Endothelial cell (in vitro differentiated cells): ENCODE results near the gene DAPK2. TPM values are rescaled to one million over a fixed set of nuclear protein-coding genes. Genes with fewer than 3 reads are reported as not detected.

Experiments used
- DNase-seq: peaks from one replicate; pipeline ENCODE4 v3.0.0; 2021; ENCODE audit warnings: low spot score
- H3K27ac Mint-ChIP-seq: one replicate; pipeline ENCODE4 v1.8.0; 2021; ENCODE audit warnings: mixed read lengths, inconsistent platforms; ENCODE audit not compliant: unreplicated experiment
- H3K27me3 Mint-ChIP-seq: one replicate; pipeline ENCODE4 v1.8.0; 2021; ENCODE audit warnings: mild to moderate bottlenecking, moderate library complexity, mixed read lengths, inconsistent platforms; ENCODE audit not compliant: unreplicated experiment
- H3K36me3 Mint-ChIP-seq: one replicate; pipeline ENCODE4 v1.8.0; 2021; ENCODE audit warnings: mild to moderate bottlenecking, low read depth, mixed read lengths, inconsistent platforms; ENCODE audit not compliant: unreplicated experiment
- H3K4me1 Mint-ChIP-seq: one replicate; pipeline ENCODE4 v1.8.0; 2021; ENCODE audit warnings: mild to moderate bottlenecking, mixed read lengths, inconsistent platforms; ENCODE audit not compliant: unreplicated experiment
- H3K4me3 Mint-ChIP-seq: one replicate; pipeline ENCODE4 v1.8.0; 2021; ENCODE audit warnings: mild to moderate bottlenecking, mixed read lengths, inconsistent platforms; ENCODE audit not compliant: unreplicated experiment
- H3K9me3 Mint-ChIP-seq: one replicate; pipeline ENCODE4 v1.8.0; 2021; ENCODE audit warnings: mixed read lengths, inconsistent platforms; ENCODE audit not compliant: unreplicated experiment
- total RNA-seq: library from RNA; stranded (reverse); fragmentation: NEBNext Ultra II Directional; extraction: Animal tissue kit (Norgen Biotek cat#: 25700); gene quantifications from one replicate; pipeline ENCODE4 v1.2.1, GENCODE V29; 2021; ENCODE audit not compliant: unreplicated experiment
- TF ChIP-seq, protein P1 (sequence below): fragments of 200-600 bp; sonication (generic); IDR thresholded peaks from one replicate; pipeline ENCODE4 v1.5.0; 2021; ENCODE audit warnings: antibody characterized with exemption; ENCODE audit not compliant: unreplicated experiment

DAPK2 gene
- total RNA-seq, 1 donor from 2014 or later = 10.0 TPM

DNA sequence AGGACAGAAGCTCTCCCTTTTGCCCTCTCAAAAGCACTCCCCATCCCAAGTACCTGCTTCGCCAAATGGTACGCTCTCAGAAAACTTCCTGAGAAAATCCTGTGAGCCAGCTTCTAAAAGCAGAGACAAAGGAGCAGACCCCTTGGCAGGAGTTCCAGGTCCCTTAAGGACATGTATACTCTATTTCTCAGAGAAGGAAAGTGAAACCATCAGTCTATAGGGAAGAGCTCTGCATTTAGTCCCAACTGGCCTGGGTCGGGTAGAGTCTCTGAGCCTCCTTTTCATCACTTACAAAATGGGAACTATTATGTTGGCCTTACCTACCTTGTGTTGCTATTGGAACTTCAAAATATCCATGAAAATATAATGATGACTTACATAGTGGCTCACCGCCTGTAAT lies 19.7 kb downstream of the DAPK2 start:
- H3K4me1 Mint-ChIP-seq = peaks cover 5% of the 10 kb centered on the region
- H3K4me3 Mint-ChIP-seq = no peak overlapping the region
- no peak overlapping the region for H3K27ac Mint-ChIP-seq
- no peaks in the 10 kb centered on the region for H3K9me3 Mint-ChIP-seq
- H3K27me3 Mint-ChIP-seq = peaks cover 1% of the 10 kb centered on the region
- TF ChIP-seq, protein P1, sequence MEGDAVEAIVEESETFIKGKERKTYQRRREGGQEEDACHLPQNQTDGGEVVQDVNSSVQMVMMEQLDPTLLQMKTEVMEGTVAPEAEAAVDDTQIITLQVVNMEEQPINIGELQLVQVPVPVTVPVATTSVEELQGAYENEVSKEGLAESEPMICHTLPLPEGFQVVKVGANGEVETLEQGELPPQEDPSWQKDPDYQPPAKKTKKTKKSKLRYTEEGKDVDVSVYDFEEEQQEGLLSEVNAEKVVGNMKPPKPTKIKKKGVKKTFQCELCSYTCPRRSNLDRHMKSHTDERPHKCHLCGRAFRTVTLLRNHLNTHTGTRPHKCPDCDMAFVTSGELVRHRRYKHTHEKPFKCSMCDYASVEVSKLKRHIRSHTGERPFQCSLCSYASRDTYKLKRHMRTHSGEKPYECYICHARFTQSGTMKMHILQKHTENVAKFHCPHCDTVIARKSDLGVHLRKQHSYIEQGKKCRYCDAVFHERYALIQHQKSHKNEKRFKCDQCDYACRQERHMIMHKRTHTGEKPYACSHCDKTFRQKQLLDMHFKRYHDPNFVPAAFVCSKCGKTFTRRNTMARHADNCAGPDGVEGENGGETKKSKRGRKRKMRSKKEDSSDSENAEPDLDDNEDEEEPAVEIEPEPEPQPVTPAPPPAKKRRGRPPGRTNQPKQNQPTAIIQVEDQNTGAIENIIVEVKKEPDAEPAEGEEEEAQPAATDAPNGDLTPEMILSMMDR = no peak
- H3K36me3 Mint-ChIP-seq = peaks cover 5% of the 10 kb centered on the region
- DNase-seq = no peak

DNA sequence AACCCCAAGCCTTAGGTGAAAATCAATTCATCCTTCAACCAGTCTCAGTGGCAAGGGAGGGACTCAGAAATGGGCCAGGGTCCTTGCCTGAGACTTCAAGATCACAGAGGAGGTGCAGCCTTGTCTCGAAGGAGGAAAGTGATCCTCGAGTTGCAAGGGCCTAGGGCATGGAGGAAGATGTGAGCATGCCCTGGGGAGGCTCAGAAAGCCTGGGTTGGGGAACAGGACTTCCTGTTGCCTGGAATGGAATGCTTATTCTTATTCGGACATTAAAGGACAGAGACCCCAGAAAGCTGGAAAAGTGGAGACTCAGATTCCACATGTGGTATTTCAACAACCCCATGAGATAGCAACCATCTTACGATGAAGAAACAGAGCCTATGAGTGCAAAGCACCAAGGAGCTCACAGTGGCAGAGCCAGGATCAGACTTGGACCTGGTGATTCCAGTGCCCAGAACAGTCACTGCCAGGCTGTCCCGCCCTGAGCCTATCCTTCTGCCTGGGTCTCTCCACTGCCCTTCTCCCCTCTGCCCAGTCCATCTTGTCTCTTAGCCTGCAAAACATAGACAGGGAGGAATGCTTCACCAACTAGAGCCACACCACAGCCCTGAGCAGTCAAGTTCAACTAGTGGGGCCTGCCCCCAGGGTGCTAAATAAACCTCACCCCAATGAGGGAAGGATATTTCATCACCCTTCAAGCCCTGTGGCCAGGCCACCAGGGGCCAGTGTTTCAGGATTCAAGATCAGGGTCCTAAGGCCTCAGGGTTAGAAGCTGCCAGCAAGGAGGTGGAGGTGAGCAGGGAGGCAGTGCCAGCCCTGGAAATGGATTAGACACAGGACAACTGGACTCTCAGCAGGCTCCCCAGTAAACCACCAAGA lies 21.9 kb downstream of the DAPK2 start:
- Mint-ChIP-seq H3K27ac (no peak overlapping the region), H3K27me3 (peaks cover 1% of the 10 kb centered on the region), H3K9me3 (no peaks in the 10 kb centered on the region), H3K4me1 (peaks cover 9% of the 10 kb centered on the region), H3K36me3 (peaks cover 5% of the 10 kb centered on the region), H3K4me3 (no peak overlapping the region)
- DNase-seq = no peak
- TF ChIP-seq, protein P1 = no peak

DNA sequence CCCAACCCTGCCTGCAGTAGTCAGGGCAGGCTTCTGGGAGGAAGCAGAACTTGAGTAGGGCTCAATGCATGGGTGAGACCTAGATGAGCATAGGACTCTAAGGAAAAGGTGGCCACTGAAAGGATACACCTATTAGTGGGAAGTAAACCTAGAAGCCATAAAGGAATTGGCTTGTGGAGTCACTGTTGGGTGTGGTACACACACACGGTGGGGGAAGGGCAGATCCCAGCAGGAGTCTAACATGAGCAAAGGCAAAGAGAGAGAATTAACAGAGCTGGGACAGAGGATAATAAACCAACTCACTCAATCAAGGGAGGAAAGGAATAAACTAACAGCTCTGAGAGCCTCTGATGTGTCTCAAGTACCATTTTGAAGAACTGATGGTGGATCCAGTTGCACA lies 23.1 kb downstream of the DAPK2 start:
- Mint-ChIP-seq H3K4me3 (no peak overlapping the region), H3K9me3 (no peaks in the 10 kb centered on the region), H3K36me3 (no peaks in the 10 kb centered on the region), H3K27ac (no peak overlapping the region), H3K4me1 (peaks cover 9% of the 10 kb centered on the region), H3K27me3 (peaks cover 3% of the 10 kb centered on the region)
- no peak for DNase-seq
- TF ChIP-seq, protein P1 = no peak

DNA sequence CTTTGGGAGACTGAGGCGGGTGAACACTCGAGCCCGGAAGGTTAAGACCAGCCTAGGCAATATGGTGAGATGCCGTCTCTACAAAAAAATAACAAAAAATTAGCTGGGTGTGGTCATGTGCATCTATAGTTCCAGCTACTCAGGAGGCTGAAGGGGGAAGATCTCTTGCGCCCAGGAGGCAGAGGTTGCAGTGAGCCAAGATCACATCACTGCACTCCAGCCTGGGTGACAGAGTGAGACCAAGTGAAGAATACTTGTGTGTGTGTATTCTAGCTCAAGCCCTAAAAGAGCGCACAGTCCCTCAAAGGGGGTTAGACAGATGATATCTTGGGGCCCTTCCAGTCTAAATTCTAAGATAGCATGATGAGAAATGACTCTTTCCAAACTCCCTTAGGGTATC lies 23.7 kb downstream of the DAPK2 start:
- H3K4me3 Mint-ChIP-seq = no peak overlapping the region
- no peak overlapping the region for H3K27ac Mint-ChIP-seq
- H3K36me3 Mint-ChIP-seq = no peaks in the 10 kb centered on the region
- no peaks in the 10 kb centered on the region for H3K9me3 Mint-ChIP-seq
- no peak for DNase-seq
- peaks cover 3% of the 10 kb centered on the region for H3K27me3 Mint-ChIP-seq
- TF ChIP-seq, protein P1 = no peak
- H3K4me1 Mint-ChIP-seq = peaks cover 9% of the 10 kb centered on the region

DNA sequence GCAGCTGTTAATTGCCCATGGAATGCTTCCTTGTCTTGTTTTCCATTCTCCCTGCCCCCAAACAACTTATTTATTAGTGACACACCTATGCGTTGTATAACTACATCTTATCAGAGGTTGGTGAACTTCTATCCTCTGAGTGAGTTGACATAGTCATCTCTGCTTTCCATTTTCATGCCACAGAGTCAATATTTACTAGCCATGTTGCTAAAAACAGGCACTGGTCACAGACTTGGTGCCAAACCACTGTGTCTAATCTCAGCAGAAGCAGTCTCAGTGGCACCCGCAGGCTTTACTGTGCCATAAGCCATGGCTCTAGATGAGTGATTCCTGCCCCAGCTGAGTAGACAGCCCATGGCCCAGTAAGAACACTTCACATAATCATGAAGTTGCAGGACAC lies 26.5 kb downstream of the DAPK2 start:
- no peaks in the 10 kb centered on the region for H3K9me3 Mint-ChIP-seq
- no peak overlapping the region for H3K27ac Mint-ChIP-seq
- peaks cover 9% of the 10 kb centered on the region for H3K4me1 Mint-ChIP-seq
- H3K36me3 Mint-ChIP-seq = no peaks in the 10 kb centered on the region
- DNase-seq = no peak
- H3K4me3 Mint-ChIP-seq = no peak overlapping the region
- TF ChIP-seq, protein P1 = no peak
- H3K27me3 Mint-ChIP-seq = peaks cover 2% of the 10 kb centered on the region
